Neural progenitor cell (in vitro differentiated cells): ENCODE measurements around the gene FAM24B. TPM values are rescaled to one million over a fixed set of nuclear protein-coding genes. Genes with fewer than 3 reads are reported as not detected.

Experiments
- DNase-seq: peaks from one replicate; pipeline ENCODE4 v3.0.0-alpha.2; 2016; ENCODE audit warnings: low spot score
- H2AFZ ChIP-seq: fragments of 200-600 bp; sonication (generic); replicated peaks from 2 replicates; pipeline ENCODE4 v1.6.1; 2016; ENCODE audit warnings: antibody characterized with exemption
- H3F3A ChIP-seq: fragments of 200-600 bp; sonication (generic); 2 replicates; pipeline ENCODE4 v1.6.1; 2016; ENCODE audit warnings: antibody characterized with exemption, low read depth
- H3K27ac ChIP-seq: fragments of 200-600 bp; sonication (generic); 2 replicates; pipeline ENCODE4 v1.5.1; 2016; ENCODE audit warnings: mild to moderate bottlenecking
- H3K27me3 ChIP-seq: fragments of 200-600 bp; sonication (generic); 2 replicates; pipeline ENCODE4 v1.6.1; 2016; ENCODE audit warnings: mild to moderate bottlenecking, moderate library complexity
- H3K36me3 ChIP-seq: fragments of 200-600 bp; sonication (generic); 2 replicates; pipeline ENCODE4 v1.5.1; 2016
- H3K4me1 ChIP-seq: fragments of 200-600 bp; sonication (generic); 2 replicates; pipeline ENCODE4 v1.6.1; 2016; ENCODE audit warnings: mixed run types
- H3K4me2 ChIP-seq: fragments of 200-600 bp; sonication (generic); 2 replicates; pipeline ENCODE4 v1.6.1; 2016
- H3K4me3 ChIP-seq: fragments of 200-600 bp; sonication (generic); 2 replicates; pipeline ENCODE4 v1.5.1; 2016
- H3K79me2 ChIP-seq: fragments of 200-600 bp; sonication (generic); 2 replicates; pipeline ENCODE4 v1.6.1; 2016; ENCODE audit warnings: low read depth
- H3K9ac ChIP-seq: fragments of 200-600 bp; sonication (generic); 2 replicates; pipeline ENCODE4 v1.6.1; 2016
- H3K9me3 ChIP-seq: fragments of 200-600 bp; sonication (generic); 2 replicates; pipeline ENCODE4 v1.5.1; 2016; ENCODE audit warnings: low read depth
- H4K20me1 ChIP-seq: fragments of 200-600 bp; sonication (generic); 2 replicates; pipeline ENCODE4 v1.6.1; 2016; ENCODE audit warnings: low read depth
- H3K27ac Mint-ChIP-seq: 3 replicates; pipeline ENCODE4 v1.8.0; 2021; ENCODE audit warnings: mixed read lengths
- H3K27me3 Mint-ChIP-seq: 2 replicates; pipeline ENCODE4 v1.8.0; 2022; ENCODE audit warnings: low read depth, mild to moderate bottlenecking, inconsistent platforms, moderate library complexity, mixed read lengths; ENCODE audit not compliant: insufficient read depth
- H3K36me3 Mint-ChIP-seq: 3 replicates; pipeline ENCODE4 v1.8.0; 2021; ENCODE audit warnings: mixed read lengths
- H3K4me1 Mint-ChIP-seq: 3 replicates; pipeline ENCODE4 v1.8.0; 2021; ENCODE audit warnings: mixed read lengths
- H3K4me3 Mint-ChIP-seq: 3 replicates; pipeline ENCODE4 v1.8.0; 2021; ENCODE audit warnings: mild to moderate bottlenecking, moderate library complexity, mixed read lengths
- H3K9me3 Mint-ChIP-seq: 3 replicates; pipeline ENCODE4 v1.8.0; 2020; ENCODE audit warnings: mixed read lengths
- EZH2 ChIP-seq: fragments of 200-600 bp; sonication (generic); IDR thresholded peaks from 2 replicates; pipeline ENCODE4 v1.6.1; 2017; ENCODE audit warnings: antibody characterized with exemption, mild to moderate bottlenecking, moderate library complexity
- EZH2phosphoT487 ChIP-seq: fragments of 200-600 bp; sonication (generic); IDR thresholded peaks from 2 replicates; pipeline ENCODE4 v1.6.1; 2017; ENCODE audit warnings: antibody characterized with exemption
- total RNA-seq: library from RNA; depleted of rRNA; stranded (reverse); fragments of >200 nt; gene quantifications from 2 replicates; pipeline ENCODE4 v1.2.3, GENCODE V29; 2015; ENCODE audit warnings: low replicate concordance
- TF ChIP-seq, protein P1 (sequence below): fragments of 200-600 bp; sonication (generic); IDR thresholded peaks from 2 replicates; pipeline ENCODE4 v1.5.1; 2017; ENCODE audit warnings: antibody characterized with exemption, mild to moderate bottlenecking

FAM24B gene
- total RNA-seq, 1 donor from 2014 or later, result not detected

GRCh38 chr10:122822973-122823690 lies 56.2 kb downstream of the FAM24B start:
- Histone ChIP-seq H4K20me1 (no peaks in the 10 kb centered on the region), H3K9ac (no peak overlapping the region), H3K36me3 (no peaks in the 10 kb centered on the region), H3F3A (no peaks in the 10 kb centered on the region), H3K79me2 (no peaks in the 10 kb centered on the region), H3K27ac (no peak overlapping the region), H3K9me3 (no peaks in the 10 kb centered on the region), H3K4me1 (no peaks in the 10 kb centered on the region), H2AFZ (no peak overlapping the region), H3K27me3 (no peaks in the 10 kb centered on the region), H3K4me3 (no peak overlapping the region), H3K4me2 (no peak overlapping the region)
- no peak for DNase-seq
- Mint-ChIP-seq H3K36me3 (no peaks in the 10 kb centered on the region), H3K27ac (no peak overlapping the region), H3K27me3 (peaks cover 3% of the 10 kb centered on the region), H3K4me1 (no peaks in the 10 kb centered on the region), H3K9me3 (no peaks in the 10 kb centered on the region), H3K4me3 (no peak overlapping the region)
- TF ChIP-seq EZH2phosphoT487 (no peak), EZH2 (no peak)
- TF ChIP-seq, protein P1, sequence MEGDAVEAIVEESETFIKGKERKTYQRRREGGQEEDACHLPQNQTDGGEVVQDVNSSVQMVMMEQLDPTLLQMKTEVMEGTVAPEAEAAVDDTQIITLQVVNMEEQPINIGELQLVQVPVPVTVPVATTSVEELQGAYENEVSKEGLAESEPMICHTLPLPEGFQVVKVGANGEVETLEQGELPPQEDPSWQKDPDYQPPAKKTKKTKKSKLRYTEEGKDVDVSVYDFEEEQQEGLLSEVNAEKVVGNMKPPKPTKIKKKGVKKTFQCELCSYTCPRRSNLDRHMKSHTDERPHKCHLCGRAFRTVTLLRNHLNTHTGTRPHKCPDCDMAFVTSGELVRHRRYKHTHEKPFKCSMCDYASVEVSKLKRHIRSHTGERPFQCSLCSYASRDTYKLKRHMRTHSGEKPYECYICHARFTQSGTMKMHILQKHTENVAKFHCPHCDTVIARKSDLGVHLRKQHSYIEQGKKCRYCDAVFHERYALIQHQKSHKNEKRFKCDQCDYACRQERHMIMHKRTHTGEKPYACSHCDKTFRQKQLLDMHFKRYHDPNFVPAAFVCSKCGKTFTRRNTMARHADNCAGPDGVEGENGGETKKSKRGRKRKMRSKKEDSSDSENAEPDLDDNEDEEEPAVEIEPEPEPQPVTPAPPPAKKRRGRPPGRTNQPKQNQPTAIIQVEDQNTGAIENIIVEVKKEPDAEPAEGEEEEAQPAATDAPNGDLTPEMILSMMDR, result no peak

DNA sequence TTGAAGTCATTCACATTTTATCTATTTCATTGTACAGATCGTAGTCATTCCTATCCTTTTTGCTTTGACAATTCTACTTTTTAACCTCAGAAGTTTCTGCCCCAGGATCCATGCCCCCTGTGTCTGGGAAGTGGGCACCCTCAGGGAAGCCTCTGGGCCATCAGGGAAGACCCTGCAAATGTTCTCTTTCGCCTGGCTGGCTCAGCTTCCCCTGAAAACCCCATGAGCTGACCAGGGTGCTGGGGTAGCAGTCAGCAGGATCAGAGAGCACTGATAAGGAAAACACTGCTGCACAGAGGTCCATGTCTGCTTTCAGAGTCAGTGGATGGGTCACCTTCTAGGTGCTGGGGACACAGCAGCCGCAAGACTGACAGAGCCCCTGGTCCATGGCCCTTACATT lies 57.6 kb downstream of the FAM24B start:
- no peaks in the 10 kb centered on the region for H3F3A ChIP-seq
- Mint-ChIP-seq H3K27me3 (peaks cover 3% of the 10 kb centered on the region), H3K27ac (no peak overlapping the region), H3K4me1 (no peaks in the 10 kb centered on the region), H3K9me3 (no peaks in the 10 kb centered on the region), H3K36me3 (no peaks in the 10 kb centered on the region), H3K4me3 (no peak overlapping the region)
- no peak overlapping the region for H2AFZ ChIP-seq
- no peak overlapping the region for H3K9ac ChIP-seq
- no peak overlapping the region for H3K4me2 ChIP-seq
- no peaks in the 10 kb centered on the region for H3K9me3 ChIP-seq
- H4K20me1 ChIP-seq, result no peaks in the 10 kb centered on the region
- no peaks in the 10 kb centered on the region for H3K36me3 ChIP-seq
- H3K4me3 ChIP-seq, result no peak overlapping the region
- H3K79me2 ChIP-seq, result no peaks in the 10 kb centered on the region
- TF ChIP-seq EZH2phosphoT487 (no peak), EZH2 (no peak)
- TF ChIP-seq, protein P1, result no peak
- no peak for DNase-seq
- H3K27ac ChIP-seq, result no peak overlapping the region
- no peaks in the 10 kb centered on the region for H3K4me1 ChIP-seq
- H3K27me3 ChIP-seq, result no peaks in the 10 kb centered on the region

DNA sequence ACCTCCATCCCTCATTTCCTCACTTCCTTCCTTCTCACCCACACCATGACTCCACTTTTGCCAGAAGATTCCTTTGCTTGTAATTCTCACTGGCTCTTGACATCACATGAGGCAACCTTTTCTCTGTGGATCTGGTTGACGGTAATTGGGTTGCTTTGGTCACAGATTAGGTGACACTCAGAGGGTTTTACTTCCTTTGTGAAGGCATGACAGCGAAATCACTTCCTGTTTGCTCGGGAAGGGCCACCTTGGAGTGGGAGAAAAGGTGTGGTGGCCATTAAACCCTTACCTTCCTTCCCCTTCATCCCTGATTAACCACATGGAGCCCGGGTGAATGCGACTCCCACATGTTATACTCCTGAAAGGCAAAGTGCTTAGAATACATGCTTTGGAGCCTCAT lies 63.9 kb downstream of the FAM24B start:
- H4K20me1 ChIP-seq, result no peaks in the 10 kb centered on the region
- no peak overlapping the region for H3K27ac ChIP-seq
- no peaks in the 10 kb centered on the region for H3K79me2 ChIP-seq
- no peaks in the 10 kb centered on the region for H3K36me3 ChIP-seq
- Mint-ChIP-seq H3K9me3 (no peaks in the 10 kb centered on the region), H3K36me3 (no peaks in the 10 kb centered on the region), H3K4me1 (no peaks in the 10 kb centered on the region), H3K27me3 (peaks cover 3% of the 10 kb centered on the region), H3K4me3 (no peak overlapping the region), H3K27ac (no peak overlapping the region)
- no peak overlapping the region for H3K4me2 ChIP-seq
- TF ChIP-seq EZH2phosphoT487 (no peak), EZH2 (no peak)
- TF ChIP-seq, protein P1, result no peak
- no peak overlapping the region for H3K9ac ChIP-seq
- H3K27me3 ChIP-seq, result no peaks in the 10 kb centered on the region
- H3K9me3 ChIP-seq, result no peaks in the 10 kb centered on the region
- H3K4me3 ChIP-seq, result no peak overlapping the region
- H2AFZ ChIP-seq, result peak overlapping the region; percentile 26
- no peaks in the 10 kb centered on the region for H3K4me1 ChIP-seq
- no peaks in the 10 kb centered on the region for H3F3A ChIP-seq
- DNase-seq, result no peak
